ENCODE data around the gene PDLIM7. TPM values are rescaled to one million over a fixed set of nuclear protein-coding genes. Genes with fewer than 3 reads are reported as not detected.
"Not testable (repeated sequence)": the region's sequence is repeated elsewhere in the genome, so short reads cannot be mapped to it uniquely, and the experiment has no call there.

Gene PDLIM7
- 10 to 100 TPM; 50.0 to 51.5 TPM for total RNA-seq

- POLR2A ChIA-PET: interaction anchor here (1.0 to 2.3 kb wide), 6 partner anchors 11 to 186 kb away, joined by 3 to 10 read pairs (median 6); partner anchors contain the start of genes DOK3, GRK6 and MXD3
Measured at GRCh38 chr5:177497292-177498012, at the start of gene PDLIM7. Gene PDLIM7 (minus strand): TSS chr5:177497604. CDS start chr5:177496512, 1,092 bp downstream.

GRCh38 chr5:177546258-177546741 lies 48.9 kb upstream of the PDLIM7 start:
- CTCF ChIA-PET: interaction anchor here (0.5 to 1.1 kb wide), 3 partner anchors 40 to 522 kb away, joined by 3 to 5 read pairs (median 3); no protein-coding TSS in a partner anchor

More at GRCh38 chr5:177497292-177498012, at the start of gene PDLIM7:
- CTCF ChIA-PET: interaction anchor here (0.7 to 4.6 kb wide), 12 partner anchors 11 to 197 kb away, joined by 3 to 23 read pairs (median 4); no protein-coding TSS in a partner anchor

GRCh38 chr5:177545487-177546257 lies 48.3 kb upstream of the PDLIM7 start:
- ChIA-PET CTCF (interaction anchor here (0.5 to 1.1 kb wide), 2 partner anchors 39 to 155 kb away, joined by 3 to 5 read pairs; no protein-coding TSS in a partner anchor), POLR2A (no interaction called here)

More at GRCh38 chr5:177546258-177546741, 48.9 kb upstream of the PDLIM7 start:
- POLR2A ChIA-PET: no interaction called here

- ChIA-PET CTCF (no interaction called here), POLR2A (no interaction called here)
Measured at GRCh38 chr5:177542816-177543465, 45.5 kb upstream of the PDLIM7 start.

- ChIA-PET CTCF (no interaction called here), POLR2A (no interaction called here)
Measured at GRCh38 chr5:177540438-177540837, 43.0 kb upstream of the PDLIM7 start.

GRCh38 chr5:177539411-177539810 lies 42.0 kb upstream of the PDLIM7 start:
- ChIA-PET POLR2A (no interaction called here), CTCF (no interaction called here)

GRCh38 chr5:177538876-177539275 lies 41.5 kb upstream of the PDLIM7 start:
- POLR2A ChIA-PET: no interaction called here
- CTCF ChIA-PET: no interaction called here

- CTCF ChIA-PET: no interaction called here
- POLR2A ChIA-PET: no interaction called here
Measured at GRCh38 chr5:177537389-177538361, 40.3 kb upstream of the PDLIM7 start.

GRCh38 chr5:177536386-177536785 lies 39.0 kb upstream of the PDLIM7 start:
- CTCF ChIA-PET: no interaction called here
- POLR2A ChIA-PET: no interaction called here

- CTCF ChIA-PET: no interaction called here
Measured at GRCh38 chr5:177535125-177535524, 37.7 kb upstream of the PDLIM7 start.

GRCh38 chr5:177534433-177534832 lies 37.0 kb upstream of the PDLIM7 start:
- POLR2A ChIA-PET: not testable (repeated sequence)
- CTCF ChIA-PET: interaction anchor here (1.0 kb wide), 1 partner anchor 33 kb away, joined by 3 read pairs; no protein-coding TSS in a partner anchor

More at GRCh38 chr5:177535125-177535524, 37.7 kb upstream of the PDLIM7 start:
- POLR2A ChIA-PET: no interaction called here

GRCh38 chr5:177531209-177531940 lies 34.0 kb upstream of the PDLIM7 start:
- CTCF ChIA-PET: no interaction called here
- POLR2A ChIA-PET: no interaction called here

GRCh38 chr5:177530638-177531037 lies 33.2 kb upstream of the PDLIM7 start:
- ChIA-PET POLR2A (no interaction called here), CTCF (no interaction called here)

GRCh38 chr5:177529247-177530203 lies 32.1 kb upstream of the PDLIM7 start:
- ChIA-PET CTCF (no interaction called here), POLR2A (no interaction called here)

- POLR2A ChIA-PET: no interaction called here
- CTCF ChIA-PET: no interaction called here
Measured at GRCh38 chr5:177528631-177529030, 31.2 kb upstream of the PDLIM7 start.

GRCh38 chr5:177527595-177527994 lies 30.2 kb upstream of the PDLIM7 start:
- CTCF ChIA-PET: interaction anchor here (1.2 kb wide), 1 partner anchor 26 kb away, joined by 4 read pairs; no protein-coding TSS in a partner anchor
- POLR2A ChIA-PET: no interaction called here

GRCh38 chr5:177526791-177527190 lies 29.4 kb upstream of the PDLIM7 start:
- POLR2A ChIA-PET: no interaction called here
- CTCF ChIA-PET: interaction anchor here (1.2 kb wide), 1 partner anchor 26 kb away, joined by 4 read pairs; no protein-coding TSS in a partner anchor
